ENCODE measurements around the gene BCL2L11.

The BCL2L11 gene

GRCh38 chr2:111184725-111185310 lies 64.1 kb downstream of the BCL2L11 start:
- no peak overlapping the region for H3K9ac ChIP-seq (ENCODE audit: low read depth, low read length)
- H3K36me3 ChIP-seq (ENCODE audit: control insufficient read depth, insufficient read depth, low read length) = no peaks in the 10 kb centered on the region
- H3K27me3 ChIP-seq (ENCODE audit: control insufficient read depth, insufficient read depth, low read length) = no peaks in the 10 kb centered on the region
- H3K27ac ChIP-seq (ENCODE audit: low read depth, low read length) = no peak overlapping the region
- H3K4me3 ChIP-seq (ENCODE audit: low read depth, low read length) = no peak overlapping the region
- no peaks in the 10 kb centered on the region for H3K9me3 ChIP-seq (ENCODE audit: control insufficient read depth, insufficient read depth, low read length)
- no peaks in the 10 kb centered on the region for H3K4me1 ChIP-seq (ENCODE audit: control insufficient read depth, insufficient read depth, low read length)

- H3K36me3 ChIP-seq (ENCODE audit: control insufficient read depth, insufficient read depth, low read length) = no peaks in the 10 kb centered on the region
- no peaks in the 10 kb centered on the region for H3K9me3 ChIP-seq (ENCODE audit: control insufficient read depth, insufficient read depth, low read length)
- H3K4me3 ChIP-seq (ENCODE audit: low read depth, low read length) = no peak overlapping the region
- H3K27me3 ChIP-seq (ENCODE audit: control insufficient read depth, insufficient read depth, low read length) = no peaks in the 10 kb centered on the region
- H3K27ac ChIP-seq (ENCODE audit: low read depth, low read length) = no peak overlapping the region
- H3K9ac ChIP-seq (ENCODE audit: low read depth, low read length) = no peak overlapping the region
- no peaks in the 10 kb centered on the region for H3K4me1 ChIP-seq (ENCODE audit: control insufficient read depth, insufficient read depth, low read length)
Measured at GRCh38 chr2:111185361-111186022, 64.8 kb downstream of the BCL2L11 start.

GRCh38 chr2:111186121-111186715 lies 65.5 kb downstream of the BCL2L11 start:
- Histone ChIP-seq H3K27me3 (ENCODE audit: control insufficient read depth, insufficient read depth, low read length) (no peaks in the 10 kb centered on the region), H3K27ac (ENCODE audit: low read depth, low read length) (no peak overlapping the region)

GRCh38 chr2:111186933-111187332 lies 66.2 kb downstream of the BCL2L11 start:
- H3K4me1 ChIP-seq (ENCODE audit: control insufficient read depth, insufficient read depth, low read length) = no peaks in the 10 kb centered on the region
- H3K36me3 ChIP-seq (ENCODE audit: control insufficient read depth, insufficient read depth, low read length) = no peaks in the 10 kb centered on the region
- H3K27ac ChIP-seq (ENCODE audit: low read depth, low read length) = no peak overlapping the region
- no peaks in the 10 kb centered on the region for H3K9me3 ChIP-seq (ENCODE audit: control insufficient read depth, insufficient read depth, low read length)
- H3K4me3 ChIP-seq (ENCODE audit: low read depth, low read length) = no peak overlapping the region
- H3K9ac ChIP-seq (ENCODE audit: low read depth, low read length) = no peak overlapping the region
- H3K27me3 ChIP-seq (ENCODE audit: control insufficient read depth, insufficient read depth, low read length) = no peaks in the 10 kb centered on the region

More at GRCh38 chr2:111186121-111186715, 65.5 kb downstream of the BCL2L11 start:
- Histone ChIP-seq H3K9ac (ENCODE audit: low read depth, low read length) (no peak overlapping the region), H3K9me3 (ENCODE audit: control insufficient read depth, insufficient read depth, low read length) (no peaks in the 10 kb centered on the region), H3K4me1 (ENCODE audit: control insufficient read depth, insufficient read depth, low read length) (no peaks in the 10 kb centered on the region), H3K4me3 (ENCODE audit: low read depth, low read length) (no peak overlapping the region), H3K36me3 (ENCODE audit: control insufficient read depth, insufficient read depth, low read length) (no peaks in the 10 kb centered on the region)

GRCh38 chr2:111188681-111189080 lies 68.0 kb downstream of the BCL2L11 start:
- H3K4me1 ChIP-seq (ENCODE audit: control insufficient read depth, insufficient read depth, low read length) = no peaks in the 10 kb centered on the region
- no peaks in the 10 kb centered on the region for H3K36me3 ChIP-seq (ENCODE audit: control insufficient read depth, insufficient read depth, low read length)
- H3K27me3 ChIP-seq (ENCODE audit: control insufficient read depth, insufficient read depth, low read length) = no peaks in the 10 kb centered on the region
- H3K27ac ChIP-seq (ENCODE audit: low read depth, low read length) = no peak overlapping the region
- no peaks in the 10 kb centered on the region for H3K9me3 ChIP-seq (ENCODE audit: control insufficient read depth, insufficient read depth, low read length)
- no peak overlapping the region for H3K4me3 ChIP-seq (ENCODE audit: low read depth, low read length)
- H3K9ac ChIP-seq (ENCODE audit: low read depth, low read length) = no peak overlapping the region

- no peaks in the 10 kb centered on the region for H3K4me1 ChIP-seq (ENCODE audit: control insufficient read depth, insufficient read depth, low read length)
- H3K27me3 ChIP-seq (ENCODE audit: control insufficient read depth, insufficient read depth, low read length) = no peaks in the 10 kb centered on the region
- no peak overlapping the region for H3K9ac ChIP-seq (ENCODE audit: low read depth, low read length)
- no peak overlapping the region for H3K4me3 ChIP-seq (ENCODE audit: low read depth, low read length)
- no peaks in the 10 kb centered on the region for H3K36me3 ChIP-seq (ENCODE audit: control insufficient read depth, insufficient read depth, low read length)
- no peak overlapping the region for H3K27ac ChIP-seq (ENCODE audit: low read depth, low read length)
- H3K9me3 ChIP-seq (ENCODE audit: control insufficient read depth, insufficient read depth, low read length) = no peaks in the 10 kb centered on the region
Measured at GRCh38 chr2:111189106-111189505, 68.4 kb downstream of the BCL2L11 start.

DNA sequence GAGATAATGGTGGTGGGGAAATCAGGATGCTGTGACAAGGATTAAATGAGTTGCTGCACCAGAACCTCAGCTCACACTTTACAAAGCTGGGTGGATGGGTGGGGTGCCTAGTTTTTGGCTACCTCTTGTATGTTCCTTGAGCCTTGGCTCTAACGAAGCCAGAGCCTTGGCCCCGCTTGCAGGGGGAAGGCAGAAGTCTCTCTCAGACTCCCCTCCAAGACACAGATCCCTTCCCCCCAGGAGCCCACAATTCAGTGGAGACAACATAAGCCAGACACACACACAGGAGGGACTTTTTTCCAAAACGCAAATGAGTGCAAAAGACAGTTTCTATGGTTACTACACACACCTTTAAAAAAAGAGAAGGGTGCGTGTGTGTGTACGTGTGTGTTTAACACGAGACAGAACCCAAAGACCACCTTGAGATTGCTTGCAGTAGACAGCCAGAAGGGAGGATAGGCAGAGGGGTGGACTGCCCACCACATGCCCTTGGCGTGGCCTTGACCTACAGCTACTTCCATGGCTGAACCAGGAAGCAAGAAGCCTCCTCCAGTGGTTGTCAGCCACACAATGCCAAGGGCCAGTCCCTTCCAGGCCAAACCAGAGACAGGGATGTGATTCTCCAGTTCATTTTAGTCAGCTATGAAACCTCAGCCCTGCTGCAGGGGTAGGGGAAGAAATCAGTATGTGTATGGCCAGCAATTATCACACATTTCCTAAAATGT lies 70.3 kb downstream of the BCL2L11 start:
- no peaks in the 10 kb centered on the region for H3K36me3 ChIP-seq (ENCODE audit: control insufficient read depth, insufficient read depth, low read length)
- H3K4me1 ChIP-seq (ENCODE audit: control insufficient read depth, insufficient read depth, low read length) = no peaks in the 10 kb centered on the region
- H3K4me3 ChIP-seq (ENCODE audit: low read depth, low read length) = no peak overlapping the region
- H3K27ac ChIP-seq (ENCODE audit: low read depth, low read length) = no peak overlapping the region
- no peaks in the 10 kb centered on the region for H3K9me3 ChIP-seq (ENCODE audit: control insufficient read depth, insufficient read depth, low read length)
- H3K27me3 ChIP-seq (ENCODE audit: control insufficient read depth, insufficient read depth, low read length) = no peaks in the 10 kb centered on the region
- H3K9ac ChIP-seq (ENCODE audit: low read depth, low read length) = no peak overlapping the region

DNA sequence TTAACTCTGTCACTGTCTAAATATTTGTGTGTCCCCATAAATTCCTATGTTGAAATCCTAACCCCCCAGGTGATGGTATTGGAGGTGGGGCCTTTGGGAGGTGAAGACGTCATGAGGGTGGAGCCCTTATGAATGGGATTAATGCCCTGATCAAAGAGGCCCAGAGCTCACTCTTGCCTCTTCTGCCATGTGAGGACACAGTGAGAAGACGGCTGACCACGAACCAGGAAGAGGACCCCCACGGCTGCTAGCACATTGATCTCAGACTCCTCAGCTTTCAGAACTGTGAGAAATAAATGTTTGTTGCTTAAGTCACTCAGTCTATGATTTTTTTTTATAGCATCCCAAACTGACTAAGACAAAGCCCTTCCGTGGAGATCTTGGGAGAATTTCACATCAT lies 71.2 kb downstream of the BCL2L11 start:
- Histone ChIP-seq H3K36me3 (ENCODE audit: control insufficient read depth, insufficient read depth, low read length) (no peaks in the 10 kb centered on the region), H3K27ac (ENCODE audit: low read depth, low read length) (no peak overlapping the region), H3K9me3 (ENCODE audit: control insufficient read depth, insufficient read depth, low read length) (no peaks in the 10 kb centered on the region), H3K9ac (ENCODE audit: low read depth, low read length) (no peak overlapping the region), H3K4me1 (ENCODE audit: control insufficient read depth, insufficient read depth, low read length) (no peaks in the 10 kb centered on the region), H3K27me3 (ENCODE audit: control insufficient read depth, insufficient read depth, low read length) (no peaks in the 10 kb centered on the region), H3K4me3 (ENCODE audit: low read depth, low read length) (no peak overlapping the region)

- Histone ChIP-seq H3K9me3 (ENCODE audit: control insufficient read depth, insufficient read depth, low read length) (no peaks in the 10 kb centered on the region), H3K4me3 (ENCODE audit: low read depth, low read length) (no peak overlapping the region), H3K4me1 (ENCODE audit: control insufficient read depth, insufficient read depth, low read length) (no peaks in the 10 kb centered on the region), H3K27ac (ENCODE audit: low read depth, low read length) (no peak overlapping the region), H3K9ac (ENCODE audit: low read depth, low read length) (no peak overlapping the region), H3K36me3 (ENCODE audit: control insufficient read depth, insufficient read depth, low read length) (no peaks in the 10 kb centered on the region), H3K27me3 (ENCODE audit: control insufficient read depth, insufficient read depth, low read length) (no peaks in the 10 kb centered on the region)
Measured at GRCh38 chr2:111192776-111193368, 72.2 kb downstream of the BCL2L11 start.

DNA sequence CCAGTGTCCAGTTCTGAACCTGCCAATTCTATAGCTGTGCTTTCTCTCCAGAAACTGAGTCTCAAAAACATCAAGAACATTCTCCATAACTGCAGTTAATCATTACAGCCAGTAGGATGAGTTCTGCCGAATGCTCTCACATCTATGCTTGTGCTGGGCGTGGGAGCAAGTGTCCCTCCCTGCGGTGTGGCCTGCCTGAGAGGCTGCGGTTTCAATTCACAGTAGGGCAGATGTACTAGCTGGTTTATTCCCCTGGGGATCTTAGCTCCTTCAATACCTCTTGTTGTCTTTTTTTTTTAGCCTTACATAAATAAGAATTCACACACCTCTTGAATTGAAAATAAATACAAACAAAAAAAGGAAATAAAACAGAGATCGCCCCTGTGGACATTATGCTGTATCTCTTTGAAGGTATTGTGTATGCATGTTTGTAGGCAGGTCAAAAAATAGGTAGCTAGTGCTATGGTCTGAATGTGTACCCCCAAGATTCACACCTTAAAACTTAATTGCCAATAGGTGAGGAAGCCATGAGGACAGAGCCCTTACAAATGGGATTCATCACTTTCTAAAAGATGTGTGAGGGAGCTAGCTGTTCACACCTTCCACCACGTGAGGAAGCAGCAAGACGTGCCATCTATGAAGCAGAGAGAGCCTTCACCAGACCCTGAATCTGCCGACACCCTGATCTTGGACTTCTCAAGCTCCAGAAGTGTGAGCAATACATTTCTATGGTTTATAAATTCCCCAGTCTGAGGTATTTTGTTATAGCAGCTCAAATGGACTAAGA lies 74.3 kb downstream of the BCL2L11 start:
- no peak overlapping the region for H3K9ac ChIP-seq (ENCODE audit: low read depth, low read length)
- H3K9me3 ChIP-seq (ENCODE audit: control insufficient read depth, insufficient read depth, low read length) = no peaks in the 10 kb centered on the region
- no peak overlapping the region for H3K4me3 ChIP-seq (ENCODE audit: low read depth, low read length)
- no peaks in the 10 kb centered on the region for H3K36me3 ChIP-seq (ENCODE audit: control insufficient read depth, insufficient read depth, low read length)
- H3K4me1 ChIP-seq (ENCODE audit: control insufficient read depth, insufficient read depth, low read length) = no peaks in the 10 kb centered on the region
- H3K27ac ChIP-seq (ENCODE audit: low read depth, low read length) = no peak overlapping the region
- H3K27me3 ChIP-seq (ENCODE audit: control insufficient read depth, insufficient read depth, low read length) = no peaks in the 10 kb centered on the region

Data from HUES48 (cell line).